ENCODE results near the gene IZUMO4. TPM values are rescaled to one million over a fixed set of nuclear protein-coding genes. Genes with fewer than 3 reads are reported as not detected.

IZUMO4 gene
- total and polyA plus RNA-seq, 10 of the 15 experiments (the other 5 are each of a cell fraction or from before 2014, with no cell fraction given) = 0.53 to 27.1 (median 7.5) TPM

DNA sequence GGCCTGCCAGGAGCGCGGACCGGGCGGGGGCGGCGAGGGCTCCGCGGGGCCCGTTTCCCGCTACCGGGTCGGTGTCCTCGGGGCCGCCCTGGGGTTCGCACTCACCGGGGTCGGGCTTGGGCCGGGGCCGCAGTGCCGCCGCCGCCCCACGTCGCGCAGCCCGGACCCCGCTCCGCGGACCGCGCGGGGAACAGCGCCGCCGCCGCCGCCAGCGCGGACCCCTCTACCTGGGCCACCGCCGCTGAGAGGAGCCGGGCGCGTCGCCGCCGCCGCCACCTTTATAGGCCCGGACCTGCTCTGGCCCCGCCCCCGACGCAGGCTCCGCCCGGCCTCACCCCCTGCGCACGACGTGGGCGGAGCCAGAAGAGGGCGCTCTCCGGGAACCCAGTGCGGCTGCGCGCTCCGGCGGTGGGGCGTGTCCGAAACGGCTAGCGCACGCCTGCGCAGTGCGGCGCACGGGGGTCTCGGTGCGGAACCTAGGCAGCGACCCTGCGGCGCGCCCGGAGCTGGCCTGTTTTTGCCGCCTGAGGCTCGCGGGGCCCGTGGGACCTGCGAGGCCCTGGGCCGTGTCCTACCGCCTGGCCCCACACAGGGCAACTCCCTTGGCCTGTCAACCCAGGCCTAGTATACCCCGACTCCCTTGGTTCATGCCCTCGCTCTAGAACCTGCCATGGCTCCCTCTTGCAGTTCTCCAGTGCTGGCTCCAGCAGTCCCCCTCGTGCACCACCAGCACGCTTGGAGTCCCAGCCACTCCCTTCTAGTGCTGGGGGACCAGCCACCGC lies 45.5 kb upstream of the IZUMO4 start, which contains the start of gene MKNK2 (continued):
- TF ChIP-seq CHD2 (IDR thresholded peaks at IDR 0.05; ENCODE audit: borderline replicate concordance, low read depth, low read length) = peak; percentile 18; the same call in 1 of the 2 replicates
- TF ChIP-seq ZBED1 (IDR thresholded peaks at IDR 0.05; ENCODE audit: borderline replicate concordance) = no peak
- TF ChIP-seq E2F8 (IDR thresholded peaks at IDR 0.05; ENCODE audit: low read depth, partially characterized antibody) = no peak
- TF ChIP-seq, protein P1, sequence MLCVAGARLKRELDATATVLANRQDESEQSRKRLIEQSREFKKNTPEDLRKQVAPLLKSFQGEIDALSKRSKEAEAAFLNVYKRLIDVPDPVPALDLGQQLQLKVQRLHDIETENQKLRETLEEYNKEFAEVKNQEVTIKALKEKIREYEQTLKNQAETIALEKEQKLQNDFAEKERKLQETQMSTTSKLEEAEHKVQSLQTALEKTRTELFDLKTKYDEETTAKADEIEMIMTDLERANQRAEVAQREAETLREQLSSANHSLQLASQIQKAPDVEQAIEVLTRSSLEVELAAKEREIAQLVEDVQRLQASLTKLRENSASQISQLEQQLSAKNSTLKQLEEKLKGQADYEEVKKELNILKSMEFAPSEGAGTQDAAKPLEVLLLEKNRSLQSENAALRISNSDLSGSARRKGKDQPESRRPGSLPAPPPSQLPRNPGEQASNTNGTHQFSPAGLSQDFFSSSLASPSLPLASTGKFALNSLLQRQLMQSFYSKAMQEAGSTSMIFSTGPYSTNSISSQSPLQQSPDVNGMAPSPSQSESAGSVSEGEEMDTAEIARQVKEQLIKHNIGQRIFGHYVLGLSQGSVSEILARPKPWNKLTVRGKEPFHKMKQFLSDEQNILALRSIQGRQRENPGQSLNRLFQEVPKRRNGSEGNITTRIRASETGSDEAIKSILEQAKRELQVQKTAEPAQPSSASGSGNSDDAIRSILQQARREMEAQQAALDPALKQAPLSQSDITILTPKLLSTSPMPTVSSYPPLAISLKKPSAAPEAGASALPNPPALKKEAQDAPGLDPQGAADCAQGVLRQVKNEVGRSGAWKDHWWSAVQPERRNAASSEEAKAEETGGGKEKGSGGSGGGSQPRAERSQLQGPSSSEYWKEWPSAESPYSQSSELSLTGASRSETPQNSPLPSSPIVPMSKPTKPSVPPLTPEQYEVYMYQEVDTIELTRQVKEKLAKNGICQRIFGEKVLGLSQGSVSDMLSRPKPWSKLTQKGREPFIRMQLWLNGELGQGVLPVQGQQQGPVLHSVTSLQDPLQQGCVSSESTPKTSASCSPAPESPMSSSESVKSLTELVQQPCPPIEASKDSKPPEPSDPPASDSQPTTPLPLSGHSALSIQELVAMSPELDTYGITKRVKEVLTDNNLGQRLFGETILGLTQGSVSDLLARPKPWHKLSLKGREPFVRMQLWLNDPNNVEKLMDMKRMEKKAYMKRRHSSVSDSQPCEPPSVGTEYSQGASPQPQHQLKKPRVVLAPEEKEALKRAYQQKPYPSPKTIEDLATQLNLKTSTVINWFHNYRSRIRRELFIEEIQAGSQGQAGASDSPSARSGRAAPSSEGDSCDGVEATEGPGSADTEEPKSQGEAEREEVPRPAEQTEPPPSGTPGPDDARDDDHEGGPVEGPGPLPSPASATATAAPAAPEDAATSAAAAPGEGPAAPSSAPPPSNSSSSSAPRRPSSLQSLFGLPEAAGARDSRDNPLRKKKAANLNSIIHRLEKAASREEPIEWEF (IDR thresholded peaks at IDR 0.05; ENCODE audit: insufficient replicate concordance, low read depth, low read length) = no peak
- peak; percentile 95; the same call in 1 of the 2 replicates for TF ChIP-seq HDAC2 (IDR thresholded peaks at IDR 0.05)
- no peak for TF ChIP-seq MXI1 (IDR thresholded peaks at IDR 0.05; ENCODE audit: low read depth, low read length)
- TF ChIP-seq PRDM15 (CRISPR knock-in tag; IDR thresholded peaks at IDR 0.05) = no peak
- TF ChIP-seq NFYA (IDR thresholded peaks at IDR 0.05; ENCODE audit: borderline replicate concordance, low read depth, low read length) = no peak
- peak; percentile 100 for TF ChIP-seq LARP7 (IDR thresholded peaks at IDR 0.05)
- TF ChIP-seq JUNB (IDR thresholded peaks at IDR 0.05) = no peak
- peak; percentile 72; the same call in 1 of the 2 replicates for TF ChIP-seq MEF2A (IDR thresholded peaks at IDR 0.05; ENCODE audit: insufficient read depth, low read depth, low read length)
- peak; percentile 99 for TF ChIP-seq ZNF217 (IDR thresholded peaks at IDR 0.05)
- TF ChIP-seq USF2 (IDR thresholded peaks at IDR 0.05; ENCODE audit: borderline replicate concordance, low read depth, low read length) = no peak
- peak; percentile 35 for TF ChIP-seq MEF2B (IDR thresholded peaks at IDR 0.05; ENCODE audit: partially characterized antibody, poor library complexity, severe bottlenecking)

Data from GM12878 (cell line).